CD4-positive, alpha-beta T cell (primary cell): ENCODE measurements around the gene PTGIS. TPM values are rescaled to one million over a fixed set of nuclear protein-coding genes. Genes with fewer than 3 reads are reported as not detected.

ENCODE experiments used
- ATAC-seq: fragments of 200-7000 bp; cut with Tn5 transposase; one replicate; pipeline ENCODE4 v1.10.0; 2022; ENCODE audit warnings: mild to moderate bottlenecking; ENCODE audit not compliant: poor library complexity
- CTCF ChIA-PET: fragments of 350-600 bp; sonication (Branson Sonifier 250); formaldehyde crosslinking; loops from one replicate; lab custom pipeline; 2021; ENCODE audit warnings: antibody characterized with exemption, inconsistent platforms; lab: Charles Lee
- POLR2A ChIA-PET: fragments of 350-600 bp; sonication (Branson Sonifier 250); formaldehyde crosslinking; loops from one replicate; lab custom pipeline; 2021; ENCODE audit warnings: antibody characterized with exemption, inconsistent platforms; lab: Charles Lee
- DNase-seq, 14 experiments: peaks; one replicate each; pipeline ENCODE4 v3.0.0-alpha.2; 2013 to 2020; ENCODE audit warnings: mixed read lengths in 2 of 14
- H3K27ac ChIP-seq, 2 donors: one replicate each; pipeline versions ENCODE4 v1.5.1 to v1.7.0; 2013; ENCODE audit warnings: low read length in 2 of 2, low read depth in 1 of 2, mild to moderate bottlenecking in 1 of 2
- H3K27me3 ChIP-seq, 2 experiments: 1 replicate in 1 of 2; 2 replicates in 1 of 2; pipeline versions ENCODE4 v1.6.1 to v1.7.0; 2013; ENCODE audit warnings: low read length in 2 of 2, control low read depth in 1 of 2, mild to moderate bottlenecking in 1 of 2, moderate library complexity in 1 of 2; ENCODE audit not compliant: insufficient read depth in 2 of 2, control insufficient read depth in 1 of 2
- H3K36me3 ChIP-seq: one replicate; pipeline ENCODE4 v1.6.1; 2013; ENCODE audit warnings: low read length, control low read depth; ENCODE audit not compliant: insufficient read depth
- H3K4me1 ChIP-seq: one replicate; pipeline ENCODE4 v1.6.1; 2013; ENCODE audit warnings: low read length, control low read depth; ENCODE audit not compliant: insufficient read depth
- H3K4me3 ChIP-seq: one replicate; pipeline ENCODE4 v1.5.1; 2013; ENCODE audit warnings: mild to moderate bottlenecking, low read length, moderate library complexity
- H3K9me3 ChIP-seq, 2 experiments: 1 replicate in 1 of 2; 2 replicates in 1 of 2; pipeline versions ENCODE4 v1.6.1 to v1.7.0; 2013; ENCODE audit warnings: low read length in 2 of 2, mild to moderate bottlenecking in 2 of 2, control low read depth in 1 of 2, moderate library complexity in 1 of 2; ENCODE audit not compliant: control insufficient read depth in 1 of 2, insufficient read depth in 1 of 2
- H3K27ac Mint-ChIP-seq: one replicate; pipeline ENCODE4 v1.8.0; 2020; ENCODE audit warnings: mixed read lengths
- H3K27me3 Mint-ChIP-seq: one replicate; pipeline ENCODE4 v1.8.0; 2021; ENCODE audit warnings: mixed read lengths
- H3K36me3 Mint-ChIP-seq: one replicate; pipeline ENCODE4 v1.8.0; 2021; ENCODE audit warnings: low read depth, mixed read lengths
- H3K4me1 Mint-ChIP-seq: one replicate; pipeline ENCODE4 v1.8.0; 2021; ENCODE audit warnings: low read depth, mixed read lengths
- H3K4me3 Mint-ChIP-seq: one replicate; pipeline ENCODE4 v1.8.0; 2020; ENCODE audit warnings: mild to moderate bottlenecking, mixed read lengths
- H3K9me3 Mint-ChIP-seq: one replicate; pipeline ENCODE4 v1.8.0; 2020; ENCODE audit warnings: mixed read lengths
- intact Hi-C, 2 experiments: fragments of 100-400 bp; cut with DNase I in 1 of 2; cut with micrococcal nuclease in 1 of 2; formaldehyde crosslinking; loops; one replicate each; pipeline versions ENCODE4 v1.15.1 to v1.9.0; 2023 to 2025; cut with DNase I, micrococcal nuclease
- total RNA-seq, 174 experiments: library from RNA in 2 of 174; stranded (reverse) in 2 of 174; gene quantifications; one replicate each; pipeline ENCODE4 v1.2.3 and lab custom pipeline; 2021 to 2026
- TF ChIP-seq, protein P1 (sequence below): fragments of 200-600 bp; IDR thresholded peaks from one replicate; pipeline ENCODE4 v1.8.0; 2022; ENCODE audit warnings: antibody characterized with exemption, mild to moderate bottlenecking

PTGIS gene
- total RNA-seq, 2 experiments from 2014 or later: not detected

DNA sequence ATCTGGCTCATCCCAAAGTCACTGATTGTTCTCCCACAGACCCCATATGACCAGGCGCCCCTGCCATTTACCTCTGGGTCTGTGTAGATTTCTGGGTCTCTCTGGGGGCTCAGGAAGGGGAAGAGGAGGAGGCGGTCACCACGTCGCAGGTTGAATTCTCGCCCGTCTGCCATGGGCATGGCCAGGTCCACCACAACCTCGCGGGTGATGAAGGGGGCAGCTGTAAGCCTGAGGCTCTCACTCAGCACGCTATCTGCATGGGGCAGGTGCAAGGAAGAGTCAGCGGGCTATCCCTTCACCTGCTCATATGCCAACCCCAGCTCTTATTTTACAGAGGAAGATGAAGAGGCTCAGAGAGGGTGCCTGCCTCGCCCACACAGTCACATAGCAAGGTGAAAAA is 54.9 kb downstream of the PTGIS start:
- Histone ChIP-seq H3K36me3 (no peaks in the 10 kb centered on the region), H3K27me3 (peaks cover 13 to 15% of the 10 kb centered on the region in 2 experiments), H3K9me3 (no peaks in the 10 kb centered on the region), H3K4me3 (no peak overlapping the region), H3K4me1 (peaks cover 4% of the 10 kb centered on the region), H3K27ac (no peak overlapping the region)
- ChIA-PET CTCF (no interaction called here), POLR2A (no interaction called here)
- ATAC-seq (no peak), DNase-seq (no peak)
- TF ChIP-seq, protein P1, sequence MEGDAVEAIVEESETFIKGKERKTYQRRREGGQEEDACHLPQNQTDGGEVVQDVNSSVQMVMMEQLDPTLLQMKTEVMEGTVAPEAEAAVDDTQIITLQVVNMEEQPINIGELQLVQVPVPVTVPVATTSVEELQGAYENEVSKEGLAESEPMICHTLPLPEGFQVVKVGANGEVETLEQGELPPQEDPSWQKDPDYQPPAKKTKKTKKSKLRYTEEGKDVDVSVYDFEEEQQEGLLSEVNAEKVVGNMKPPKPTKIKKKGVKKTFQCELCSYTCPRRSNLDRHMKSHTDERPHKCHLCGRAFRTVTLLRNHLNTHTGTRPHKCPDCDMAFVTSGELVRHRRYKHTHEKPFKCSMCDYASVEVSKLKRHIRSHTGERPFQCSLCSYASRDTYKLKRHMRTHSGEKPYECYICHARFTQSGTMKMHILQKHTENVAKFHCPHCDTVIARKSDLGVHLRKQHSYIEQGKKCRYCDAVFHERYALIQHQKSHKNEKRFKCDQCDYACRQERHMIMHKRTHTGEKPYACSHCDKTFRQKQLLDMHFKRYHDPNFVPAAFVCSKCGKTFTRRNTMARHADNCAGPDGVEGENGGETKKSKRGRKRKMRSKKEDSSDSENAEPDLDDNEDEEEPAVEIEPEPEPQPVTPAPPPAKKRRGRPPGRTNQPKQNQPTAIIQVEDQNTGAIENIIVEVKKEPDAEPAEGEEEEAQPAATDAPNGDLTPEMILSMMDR: no peak
- Mint-ChIP-seq H3K27ac (no peak overlapping the region), H3K9me3 (no peaks in the 10 kb centered on the region), H3K4me3 (no peak overlapping the region), H3K36me3 (no peaks in the 10 kb centered on the region), H3K27me3 (peaks cover 54% of the 10 kb centered on the region), H3K4me1 (no peaks in the 10 kb centered on the region)
- intact Hi-C loops: no loop called here

DNA sequence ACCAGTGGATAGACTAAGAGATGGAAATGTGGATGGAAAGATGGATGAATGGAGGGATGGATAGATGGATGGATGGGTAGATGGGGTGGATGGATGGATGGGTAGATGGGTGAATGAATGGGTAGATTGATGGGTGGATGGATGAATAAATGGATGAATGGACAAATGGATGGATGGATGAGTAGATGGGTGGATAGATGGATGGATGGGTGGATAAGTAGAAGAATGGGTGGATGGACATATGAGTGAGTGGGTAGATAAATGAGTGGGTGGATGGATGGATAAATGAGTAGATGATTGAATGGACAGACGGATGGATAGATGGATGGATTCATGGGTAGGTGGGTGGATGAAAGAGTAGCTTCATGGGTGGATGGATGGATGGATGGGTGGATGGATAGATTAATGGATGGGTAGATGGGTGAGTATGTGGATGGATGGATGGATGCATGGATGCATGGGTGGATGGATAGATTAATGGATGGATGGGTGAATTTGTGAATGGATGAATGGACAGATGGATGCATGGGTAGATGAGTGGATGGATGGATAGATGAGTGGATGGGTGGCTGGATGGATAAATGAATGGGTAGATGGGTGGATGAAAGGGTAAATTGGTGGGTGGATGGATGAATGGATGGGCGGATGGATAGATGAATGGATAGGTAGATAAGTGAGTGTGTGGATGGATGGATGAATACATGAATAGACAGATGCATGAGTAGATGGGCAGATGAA is 56.0 kb downstream of the PTGIS start:
- ATAC-seq (no peak), DNase-seq (no peak)
- peaks cover 57% of the 10 kb centered on the region for H3K27me3 Mint-ChIP-seq
- Histone ChIP-seq H3K27ac (no peak overlapping the region), H3K36me3 (no peaks in the 10 kb centered on the region), H3K9me3 (no peaks in the 10 kb centered on the region), H3K27me3 (peaks cover 20 to 26% of the 10 kb centered on the region in 2 experiments), H3K4me3 (no peak overlapping the region), H3K4me1 (peaks cover 4% of the 10 kb centered on the region)
- no peak overlapping the region for H3K4me3 Mint-ChIP-seq
- intact Hi-C loops: no loop called here
- POLR2A ChIA-PET: no interaction called here
- H3K36me3 Mint-ChIP-seq: no peaks in the 10 kb centered on the region
- no peaks in the 10 kb centered on the region for H3K4me1 Mint-ChIP-seq
- H3K27ac Mint-ChIP-seq: no peak overlapping the region
- TF ChIP-seq, protein P1: no peak
- CTCF ChIA-PET: no interaction called here
- no peaks in the 10 kb centered on the region for H3K9me3 Mint-ChIP-seq

DNA sequence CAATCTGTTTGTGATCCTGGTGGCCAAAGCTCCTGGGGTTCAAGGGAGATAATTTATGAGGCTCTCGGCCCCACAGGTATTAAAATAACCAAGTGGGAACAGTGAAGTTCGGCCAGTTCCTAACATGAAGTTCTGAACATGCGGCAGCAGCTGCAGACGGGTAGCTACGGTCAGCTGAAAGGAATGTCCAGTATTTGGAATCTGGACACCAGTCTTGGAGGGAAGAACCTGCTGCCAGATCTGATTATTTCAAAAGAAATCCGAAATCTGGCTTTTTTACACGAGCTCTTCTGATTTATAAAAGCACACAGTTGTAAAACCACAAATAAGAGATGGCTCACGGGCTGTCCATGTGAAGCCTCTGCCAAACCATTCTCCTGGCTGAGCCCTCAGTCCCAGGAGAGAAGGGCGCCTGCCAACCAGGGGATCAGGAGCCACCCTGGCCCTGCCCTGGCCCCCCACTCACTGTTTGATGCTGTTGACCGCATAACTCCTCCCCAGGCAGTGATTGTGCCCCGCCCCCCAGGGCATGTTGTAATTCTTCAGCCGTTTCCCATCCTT is 57.3 kb downstream of the PTGIS start:
- intact Hi-C loops: no loop called here
- Mint-ChIP-seq H3K36me3 (no peaks in the 10 kb centered on the region), H3K27ac (no peak overlapping the region), H3K9me3 (no peaks in the 10 kb centered on the region), H3K4me1 (no peaks in the 10 kb centered on the region), H3K4me3 (no peak overlapping the region), H3K27me3 (peaks cover 66% of the 10 kb centered on the region)
- ATAC-seq (no peak), DNase-seq (no peak)
- H3K4me1 ChIP-seq: peaks cover 4% of the 10 kb centered on the region
- no peak overlapping the region for H3K27ac ChIP-seq
- peaks cover 29 to 32% of the 10 kb centered on the region in 2 experiments for H3K27me3 ChIP-seq
- no peaks in the 10 kb centered on the region for H3K9me3 ChIP-seq
- H3K36me3 ChIP-seq: no peaks in the 10 kb centered on the region
- H3K4me3 ChIP-seq: no peak overlapping the region
- TF ChIP-seq, protein P1: no peak
- CTCF ChIA-PET: no interaction called here
- POLR2A ChIA-PET: no interaction called here
